GM19324 (cell line): ENCODE measurements around the gene KRTAP5-5.
"Not testable (repeated sequence)": the region's sequence is repeated elsewhere in the genome, so short reads cannot be mapped to it uniquely, and the experiment has no call there.

Source experiments
- ATAC-seq: cut with Tn5 transposase; IDR thresholded peaks from one replicate; pipeline ENCODE4 v1.9.1; 2021; ENCODE audit warnings: mild to moderate bottlenecking, moderate library complexity; ENCODE audit not compliant: unreplicated experiment, low FRiP score

Gene KRTAP5-5

DNA sequence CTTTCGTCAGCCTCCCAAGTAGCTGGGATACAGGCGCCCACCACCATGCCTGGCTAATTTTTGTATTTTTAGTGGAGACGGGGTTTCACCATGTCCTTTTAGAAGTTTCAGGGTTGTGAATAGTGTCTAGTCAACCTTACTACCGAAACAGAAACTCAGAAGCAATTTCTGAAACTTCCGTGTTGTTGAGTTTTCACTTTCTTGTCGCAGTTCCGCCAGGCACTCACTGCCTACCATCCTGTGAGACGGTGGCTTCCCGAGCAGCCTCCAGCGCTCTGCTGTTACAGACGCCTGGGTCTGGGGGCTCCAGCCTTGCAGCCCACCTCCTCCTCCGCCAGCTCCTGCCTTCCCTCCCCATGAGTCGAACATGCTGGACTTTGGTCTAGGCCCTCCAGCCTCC, 23.7 kb upstream of the KRTAP5-5 start:
- not testable (repeated sequence) for ATAC-seq

DNA sequence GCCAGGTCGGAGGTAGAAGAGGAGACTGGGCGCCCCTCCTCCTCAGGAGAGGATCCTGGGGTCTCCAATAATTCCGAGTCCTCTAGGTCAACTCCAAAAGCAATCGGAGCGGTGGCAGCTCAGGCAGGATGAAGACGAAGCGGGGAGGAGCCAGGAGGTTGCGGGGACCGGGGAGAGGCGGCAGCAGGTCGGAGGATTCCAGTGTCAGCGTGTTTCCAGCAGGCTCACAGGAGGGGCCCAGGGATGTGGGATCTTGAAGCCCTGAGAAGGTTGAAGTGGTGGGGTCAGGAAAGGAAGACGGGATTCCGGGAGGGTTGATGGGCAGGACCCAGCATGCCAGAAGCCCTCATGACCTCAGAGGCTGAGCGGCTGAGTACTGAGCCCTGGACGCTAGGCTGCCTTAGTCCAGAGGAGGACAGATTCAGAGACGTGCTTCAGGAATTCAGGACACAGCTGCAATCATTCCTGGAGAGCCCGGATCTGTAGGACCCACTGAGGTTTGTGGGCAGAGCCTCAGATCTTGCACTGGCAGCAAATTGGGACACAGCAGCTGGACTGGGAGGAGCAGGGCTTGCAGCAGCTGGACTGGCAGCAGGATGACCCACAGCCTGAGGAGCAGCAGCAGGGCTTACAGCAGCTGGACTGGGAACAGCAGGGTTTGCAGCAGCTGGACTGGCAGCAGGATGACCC, 22.3 kb upstream of the KRTAP5-5 start:
- ATAC-seq: not testable (repeated sequence)

DNA sequence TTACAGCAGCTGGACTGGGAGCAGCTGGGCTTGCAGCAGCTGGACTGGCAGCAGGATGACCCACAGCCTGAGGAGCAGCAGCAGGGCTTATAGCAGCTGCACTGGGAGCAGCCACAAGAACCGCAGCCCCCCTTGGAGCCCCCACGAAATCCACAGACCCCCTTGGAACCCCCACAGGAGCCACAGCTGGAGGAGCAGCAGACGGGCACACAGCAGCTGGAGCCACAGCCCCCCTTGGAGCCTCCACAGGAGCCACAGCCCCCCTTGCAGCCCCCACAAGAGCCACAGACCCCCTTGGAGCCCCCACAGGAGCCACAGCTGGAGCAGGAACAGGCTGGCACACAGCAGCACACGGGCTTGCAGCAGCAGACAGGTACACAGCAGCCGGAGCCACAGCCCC, 21.7 kb upstream of the KRTAP5-5 start:
- ATAC-seq: not testable (repeated sequence)

DNA sequence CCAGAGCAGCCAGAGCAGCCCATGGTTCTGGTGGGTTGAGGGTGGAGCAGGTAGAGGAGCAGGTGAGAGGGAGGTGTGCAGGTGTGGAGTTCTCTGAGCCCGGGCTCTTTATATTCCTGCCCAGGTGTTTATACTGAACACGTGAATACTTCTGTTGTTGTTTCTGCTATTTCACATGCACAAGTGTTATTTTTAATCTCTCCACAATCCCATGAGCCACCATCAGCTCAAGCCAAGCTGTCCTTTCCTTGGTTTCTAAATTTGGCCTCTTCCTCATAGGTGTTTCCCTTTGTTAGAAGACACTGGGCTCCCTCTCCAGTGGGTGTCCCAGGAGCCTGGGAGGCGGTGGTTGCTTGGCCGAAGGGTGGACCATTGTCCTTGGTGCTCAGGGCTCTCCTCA, 21.2 kb upstream of the KRTAP5-5 start, which contains the start of gene KRTAP5-3:
TSS of gene KRTAP5-3 (minus strand) at position 101 of the 400 bp plus-strand sequence. CDS start at position 23, 78 bp downstream.
- no peak for ATAC-seq

DNA sequence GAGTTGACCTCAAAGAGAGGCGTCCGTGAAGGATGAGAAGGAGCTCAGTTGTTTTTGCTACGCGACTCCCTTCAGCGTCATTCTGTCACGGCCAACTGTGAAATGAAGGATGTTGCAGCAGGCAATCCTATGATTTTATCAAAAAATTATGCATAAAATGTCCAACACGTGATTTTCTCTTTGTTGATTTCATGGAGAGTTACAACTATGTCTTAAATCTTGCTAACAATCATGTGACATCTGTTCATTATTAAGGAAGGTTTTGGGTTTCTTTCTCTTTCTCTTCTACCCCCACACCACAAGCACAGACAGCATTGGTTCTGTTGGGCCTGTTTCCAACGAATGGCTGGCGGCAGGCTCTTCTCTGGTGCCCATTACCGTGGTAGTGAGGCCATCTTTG, 11.3 kb upstream of the KRTAP5-5 start:
- ATAC-seq: no peak

DNA sequence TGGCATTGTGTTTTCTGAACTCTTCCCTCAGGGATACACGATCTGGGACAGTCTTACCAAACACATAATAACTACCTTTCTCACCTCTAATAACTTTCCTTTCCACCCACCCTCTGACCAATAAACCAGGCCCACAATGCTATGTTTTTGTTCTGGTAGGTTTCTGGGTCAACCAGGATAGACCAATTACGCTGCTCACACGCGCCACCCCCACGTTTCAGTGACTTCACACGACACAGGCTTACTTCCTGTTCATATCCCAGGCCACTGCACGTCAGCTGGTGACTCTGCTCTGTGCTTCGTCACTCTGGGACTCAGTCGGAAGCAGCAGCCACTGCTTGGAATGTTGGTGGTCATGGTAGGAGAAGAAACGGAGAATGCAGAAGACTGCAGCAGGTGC, 10.1 kb upstream of the KRTAP5-5 start:
- ATAC-seq: no peak

DNA sequence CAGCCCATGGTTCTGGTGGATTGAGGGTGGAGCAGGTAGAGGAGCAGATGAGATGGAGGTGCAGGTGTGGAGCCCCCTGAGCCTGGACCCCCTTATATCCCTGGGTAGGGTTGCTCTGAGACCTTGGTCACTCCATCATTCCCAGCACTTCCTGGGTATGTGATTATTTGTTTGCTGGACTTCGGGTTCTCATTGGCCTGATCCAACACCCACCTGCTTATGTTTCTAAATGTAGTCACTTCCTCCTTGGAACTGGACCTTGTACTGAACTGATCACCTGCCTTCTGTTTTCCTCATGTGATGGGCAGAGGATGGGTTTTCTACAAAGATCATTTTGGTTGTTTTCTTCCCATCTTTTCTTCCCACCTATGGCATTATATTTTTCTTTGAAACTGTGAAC, 7.5 kb upstream of the KRTAP5-5 start, which contains the start of gene KRTAP5-4:
TSS of gene KRTAP5-4 (minus strand) at position 53 of the 400 bp plus-strand sequence. CDS start at position 8, 45 bp downstream.
- no peak for ATAC-seq

DNA sequence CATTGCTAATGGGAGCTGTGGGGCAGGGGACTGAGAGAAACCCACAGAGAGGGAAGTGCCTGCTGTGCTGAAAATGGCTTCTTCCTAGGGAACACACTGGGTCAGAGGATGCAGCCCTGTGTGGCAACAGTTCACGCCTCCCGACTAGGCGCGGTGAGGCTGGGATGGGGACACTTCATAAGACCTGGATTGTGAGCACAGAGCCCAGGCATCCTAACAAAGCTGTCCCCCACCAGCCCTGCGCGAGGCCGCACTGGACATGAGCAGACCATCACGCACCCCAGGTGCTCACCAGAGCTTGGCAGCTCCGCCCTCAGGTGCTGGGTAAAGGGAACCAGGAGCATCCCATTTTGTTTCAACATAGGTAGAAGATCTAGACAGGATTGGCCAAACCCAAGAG, 5.9 kb upstream of the KRTAP5-5 start:
- ATAC-seq: no peak

DNA sequence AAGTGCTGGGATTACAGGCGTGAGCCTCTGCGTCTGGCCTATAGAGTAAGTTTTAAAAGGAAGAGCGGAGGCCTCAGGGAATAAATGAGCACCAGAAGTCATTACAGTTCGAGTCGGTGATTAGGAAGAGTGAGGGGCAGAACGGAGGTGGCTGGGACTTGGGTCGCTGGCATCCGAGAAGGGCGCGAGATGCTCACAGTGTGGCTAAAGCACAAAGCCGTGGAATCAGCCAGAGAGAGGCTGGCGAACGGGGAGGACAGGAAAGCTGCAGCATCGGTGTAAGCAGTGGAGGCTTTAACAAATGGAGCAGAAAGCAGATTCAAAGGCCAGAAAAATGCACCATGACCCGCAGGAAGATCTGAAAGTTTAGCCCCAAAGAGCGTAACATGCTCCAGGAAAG, 5.0 kb upstream of the KRTAP5-5 start:
- no peak for ATAC-seq

DNA sequence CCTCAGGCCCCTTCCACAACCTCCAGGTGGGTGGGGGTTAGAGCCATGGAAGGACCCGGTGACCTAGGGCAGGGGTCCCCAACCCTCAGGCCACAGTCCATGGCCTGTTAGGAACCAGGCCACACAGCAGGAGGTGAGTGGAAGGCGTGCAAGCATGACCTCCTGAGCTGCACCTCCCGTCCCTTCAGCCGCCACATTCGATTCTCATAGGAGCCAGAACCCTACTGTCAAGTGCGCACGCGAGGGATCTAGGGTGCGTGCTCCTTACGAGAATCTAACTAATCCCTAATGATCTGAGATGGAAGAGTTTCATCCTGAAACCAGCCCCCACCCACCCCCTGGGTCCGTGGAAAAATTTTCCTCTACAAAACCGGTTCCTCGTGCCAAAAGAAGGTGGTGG, 4.0 kb upstream of the KRTAP5-5 start:
- ATAC-seq: no peak

DNA sequence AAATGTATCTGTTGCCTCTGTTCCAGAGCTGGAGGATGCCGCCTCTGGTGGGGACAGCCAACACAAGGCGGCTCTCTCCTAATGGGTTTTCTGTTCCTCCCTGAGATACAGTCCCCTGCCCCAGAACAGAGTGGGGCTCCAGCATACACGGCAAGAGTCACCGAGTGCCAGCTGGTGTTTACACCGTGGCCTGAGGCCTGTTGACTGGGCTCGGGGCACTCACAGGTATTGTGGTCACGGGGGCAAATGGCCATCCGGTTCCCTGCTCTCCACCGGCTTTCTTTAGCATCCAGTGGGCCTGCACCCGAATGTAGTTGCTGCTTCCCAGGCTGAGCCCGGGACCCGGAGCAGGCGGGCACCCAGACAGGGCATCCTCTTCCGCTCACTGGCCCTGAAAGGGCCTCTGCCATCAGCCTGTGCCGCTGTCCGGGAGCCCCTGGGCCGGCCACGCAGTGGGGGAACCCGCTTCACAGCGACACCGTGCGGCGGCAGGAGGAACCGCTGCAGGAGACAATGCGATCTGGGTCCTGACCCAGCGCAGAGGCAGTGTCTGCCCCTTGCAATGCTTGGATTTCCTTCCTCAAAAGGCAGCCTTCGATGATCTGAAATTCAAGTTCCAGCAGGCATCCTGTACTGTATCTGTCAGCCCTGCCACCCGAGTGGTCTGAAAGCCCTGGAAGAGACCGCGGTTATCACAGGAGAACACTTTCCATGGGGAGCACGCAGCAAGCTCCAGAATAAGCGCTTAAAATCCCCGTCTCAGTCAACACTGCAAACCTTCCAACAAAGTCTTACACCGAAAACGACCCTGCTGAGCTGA, 859 bp upstream of the KRTAP5-5 start:
- ATAC-seq: no peak

DNA sequence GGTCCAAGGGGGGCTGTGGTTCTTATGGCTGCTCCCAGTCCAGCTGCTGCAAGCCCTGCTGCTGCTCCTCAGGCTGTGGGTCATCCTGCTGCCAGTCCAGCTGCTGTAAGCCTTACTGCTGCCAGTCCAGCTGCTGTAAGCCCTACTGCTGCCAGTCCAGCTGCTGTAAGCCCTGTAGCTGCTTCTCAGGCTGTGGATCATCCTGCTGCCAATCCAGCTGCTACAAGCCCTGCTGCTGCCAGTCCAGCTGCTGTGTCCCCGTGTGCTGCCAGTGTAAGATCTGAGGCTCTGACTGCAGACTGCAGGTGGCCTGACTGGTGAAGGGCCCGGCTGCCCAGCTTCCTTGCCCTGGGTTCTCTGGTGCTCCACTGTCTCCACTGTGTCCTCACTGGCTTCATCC, 696 bp downstream of the KRTAP5-5 start:
- no peak for ATAC-seq

DNA sequence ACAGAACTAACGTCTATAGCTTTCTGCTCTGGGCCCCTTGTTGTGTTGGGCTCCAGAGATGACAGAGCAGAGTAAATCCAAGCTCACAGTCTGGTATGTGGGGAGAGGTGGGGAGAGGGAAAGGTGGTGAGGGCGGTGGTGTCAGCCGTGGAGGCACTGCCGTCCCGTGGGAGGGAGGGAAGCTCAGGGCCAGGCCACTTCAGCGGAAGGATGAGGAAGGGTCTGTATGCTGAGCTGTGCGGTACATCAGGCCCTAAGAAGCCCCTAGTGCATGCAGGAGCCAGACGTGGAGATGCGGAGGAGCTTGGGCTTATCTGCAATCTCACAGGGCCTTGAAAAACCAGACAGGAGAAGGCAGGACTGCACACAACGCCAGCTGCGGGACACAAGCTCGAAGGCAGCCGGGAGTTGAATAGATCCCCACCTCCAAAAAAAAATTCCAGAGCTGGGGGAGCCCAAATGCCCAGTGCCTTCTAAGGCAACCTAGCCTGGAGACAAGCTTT, 1.5 kb downstream of the KRTAP5-5 start:
- ATAC-seq: no peak

DNA sequence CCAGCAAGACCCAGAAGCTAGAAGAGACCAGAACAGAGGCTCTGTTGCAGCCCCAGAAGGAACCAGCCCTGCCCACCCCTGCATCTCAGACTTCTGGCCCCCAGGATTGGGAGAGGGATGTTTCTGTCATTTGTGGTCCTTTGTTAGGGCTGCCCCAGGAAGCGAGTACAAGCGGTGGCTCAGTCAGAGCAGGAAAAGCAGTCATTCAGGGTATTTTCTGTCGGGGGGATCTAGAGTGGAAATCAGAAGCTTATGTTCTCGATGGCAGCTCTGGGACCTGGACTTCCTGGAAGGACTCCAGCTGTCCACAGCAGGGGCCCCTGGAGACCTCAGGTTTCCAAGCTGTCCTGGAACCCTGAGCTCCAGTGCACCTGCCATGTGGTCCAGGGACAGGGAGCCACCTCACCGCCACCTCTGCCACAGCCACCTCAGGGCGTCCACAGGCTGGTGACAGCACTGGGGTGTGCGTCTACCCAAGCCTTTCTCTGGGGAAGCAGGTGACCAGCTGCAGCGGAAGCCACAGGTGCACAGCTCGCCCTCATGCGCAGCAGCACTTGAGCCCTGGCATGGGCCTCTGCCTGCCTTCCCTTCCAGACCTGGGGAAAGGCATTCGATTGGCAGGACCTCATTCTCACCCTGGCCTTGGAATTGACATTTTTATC, 2.6 kb downstream of the KRTAP5-5 start:
- no peak for ATAC-seq

DNA sequence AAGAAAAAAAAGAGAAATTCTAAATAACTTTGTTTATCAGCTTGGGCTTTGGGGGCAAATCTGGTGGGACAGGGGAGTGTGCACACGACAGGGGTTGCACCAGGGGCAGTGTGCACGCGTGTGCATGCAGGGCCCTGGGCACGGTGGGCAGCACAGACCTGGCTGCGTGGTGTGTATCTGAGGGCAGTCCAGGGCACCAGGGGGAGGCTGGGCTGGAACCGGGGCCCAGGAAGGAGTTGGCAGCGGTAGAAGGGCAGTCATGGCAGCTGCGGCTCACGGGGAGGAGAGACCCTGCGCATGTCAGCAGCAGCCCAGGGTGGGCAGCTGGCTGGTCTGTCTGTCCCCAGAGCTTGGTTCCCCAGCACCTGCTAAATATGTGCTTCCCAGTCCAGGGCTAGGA, 4.3 kb downstream of the KRTAP5-5 start:
- ATAC-seq: no peak

DNA sequence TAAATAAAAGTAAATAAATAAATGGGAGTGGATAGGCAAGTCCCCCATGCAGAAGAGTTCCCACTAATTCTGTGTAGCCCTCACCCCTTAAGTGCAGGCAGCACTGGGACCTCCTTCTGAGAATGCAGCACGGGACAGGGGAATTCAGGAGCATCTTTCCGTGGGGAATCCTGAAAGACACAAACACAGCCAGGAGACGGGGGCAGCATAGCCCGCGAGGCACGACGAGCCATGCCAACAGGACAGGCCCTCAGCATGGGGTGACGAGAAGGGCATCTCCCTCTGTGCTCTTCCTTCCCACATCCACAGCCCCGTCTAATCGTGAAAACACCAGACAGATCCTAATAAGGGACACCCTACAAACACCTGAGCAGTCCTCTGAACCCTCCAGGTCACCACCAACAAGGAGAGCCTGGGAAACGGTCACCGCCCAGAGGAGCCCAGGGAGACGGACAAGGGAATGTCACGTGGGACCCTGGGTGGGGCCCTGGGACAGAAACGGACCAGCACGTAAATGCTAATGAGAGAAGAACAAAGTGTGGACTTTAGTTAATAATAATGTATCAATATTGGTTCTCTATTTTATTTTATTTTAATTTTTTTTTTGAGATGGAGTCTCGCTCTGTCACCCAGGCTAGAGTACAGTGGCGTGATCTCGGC, 6.8 kb downstream of the KRTAP5-5 start:
- ATAC-seq: no peak

DNA sequence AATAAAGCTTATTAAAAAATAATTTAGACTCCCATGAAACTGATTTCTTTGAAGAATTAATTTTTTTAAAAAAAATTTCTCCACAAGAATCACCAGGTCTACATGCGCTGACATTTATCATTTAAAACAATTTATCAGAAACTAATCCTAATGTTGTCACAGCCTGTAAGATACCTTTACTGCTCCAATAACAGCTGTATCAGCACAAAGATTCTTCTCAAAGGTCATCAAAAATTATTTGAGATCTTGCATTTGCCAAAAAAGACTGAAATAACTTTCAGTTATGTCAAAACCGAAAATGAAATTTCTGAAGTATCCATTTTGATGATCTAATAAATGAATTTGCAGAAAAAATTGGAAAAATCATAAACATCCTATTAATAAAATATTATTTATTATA, 8.1 kb downstream of the KRTAP5-5 start:
- no peak for ATAC-seq

DNA sequence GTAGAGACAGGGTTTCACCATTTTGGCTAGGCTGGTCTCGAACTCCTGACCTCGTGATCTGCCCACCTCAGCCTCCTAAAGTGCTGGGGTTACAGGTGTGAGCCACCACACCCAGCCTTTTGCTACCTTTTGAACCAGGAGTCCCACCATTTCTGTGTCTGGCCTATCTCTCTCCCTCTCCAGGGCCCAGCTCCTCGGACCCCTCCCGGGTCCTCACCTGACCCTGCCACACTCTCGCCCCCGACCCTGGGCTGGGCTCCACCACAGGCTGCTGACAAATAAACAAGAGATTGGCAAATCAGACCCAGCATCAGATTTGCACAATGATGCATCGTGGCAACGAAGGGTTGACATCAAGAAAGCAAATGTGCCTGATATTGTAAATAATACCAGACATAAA, 8.8 kb downstream of the KRTAP5-5 start:
- no peak for ATAC-seq

DNA sequence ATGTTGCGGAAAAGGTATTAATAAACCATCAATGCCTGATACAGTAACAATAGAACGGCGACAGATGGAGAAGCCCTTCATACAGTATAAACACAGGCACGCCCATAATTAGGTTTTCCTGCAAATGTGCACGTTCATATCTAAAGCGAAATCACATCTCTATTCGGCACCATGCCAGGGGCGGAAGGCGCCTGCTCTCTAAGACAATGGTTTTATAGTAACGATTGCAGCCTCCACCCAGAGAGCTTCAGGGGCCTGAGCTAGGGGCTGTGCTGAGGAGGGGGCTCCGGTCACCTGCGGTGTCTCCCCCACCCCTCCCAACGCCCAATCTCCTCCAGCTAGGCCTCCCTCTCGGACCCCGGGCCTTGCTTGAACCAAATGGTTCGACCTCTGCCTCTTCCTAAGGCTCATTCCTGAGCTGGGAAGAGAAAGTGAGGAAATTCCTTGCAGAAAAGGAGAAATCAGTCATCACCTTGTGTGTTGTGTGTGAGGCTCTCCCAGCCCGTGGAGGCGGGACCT, 9.6 kb downstream of the KRTAP5-5 start:
- ATAC-seq: no peak

DNA sequence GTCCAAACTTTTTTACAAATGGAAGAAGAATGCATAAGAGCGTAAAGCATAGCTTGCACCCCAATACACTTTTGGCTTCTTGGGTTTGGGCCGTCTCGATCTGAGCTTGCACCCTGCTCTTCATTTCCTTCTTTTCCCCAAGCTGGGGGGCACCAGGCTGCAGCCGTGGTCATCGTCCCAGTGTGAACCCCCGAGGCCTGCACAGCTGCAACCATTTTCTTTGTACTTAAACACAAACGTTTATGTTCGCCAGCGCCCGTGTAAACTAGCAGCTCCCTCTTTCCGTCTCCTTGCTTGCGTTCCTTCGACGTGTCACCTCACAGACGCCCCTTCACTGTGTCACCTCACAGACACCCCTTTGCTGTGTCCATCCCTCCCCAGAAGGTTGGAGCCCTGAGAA, 10.1 kb downstream of the KRTAP5-5 start:
- no peak for ATAC-seq
